WI38 (cell line): ENCODE data around the gene BMAL1.
A peak's percentile ranks its signal among the peaks of the same experiment; 100 is the strongest.
"Not testable (repeated sequence)": the region's sequence is repeated elsewhere in the genome, so short reads cannot be mapped to it uniquely, and the experiment has no call there.

Source experiments
- H3K4me3 ChIP-seq: 2 replicates; pipeline ENCODE4 v1.5.1; 2011; ENCODE audit warnings: low read depth, mild to moderate bottlenecking, control low read depth, low read length
- CTCF ChIP-seq: IDR thresholded peaks from 2 replicates; pipeline ENCODE4 v1.5.1; 2012; ENCODE audit warnings: low read depth, mild to moderate bottlenecking, control low read depth, low read length

Gene BMAL1

GRCh38 chr11:13384908-13385640 lies 107.5 kb downstream of the BMAL1 start:
- TF ChIP-seq CTCF = peak; percentile 54
- H3K4me3 ChIP-seq = no peak overlapping the region

- H3K4me3 ChIP-seq = no peak overlapping the region
These were observed 109.0 kb downstream of the BMAL1 start for GRCh38 chr11:13386567-13386966.

GRCh38 chr11:13388741-13389140 lies 111.2 kb downstream of the BMAL1 start:
- TF ChIP-seq CTCF = no peak

More at GRCh38 chr11:13386567-13386966, 109.0 kb downstream of the BMAL1 start:
- TF ChIP-seq CTCF = no peak

GRCh38 chr11:13391217-13391616 lies 113.6 kb downstream of the BMAL1 start:
- TF ChIP-seq CTCF = no peak
- H3K4me3 ChIP-seq = no peak overlapping the region

More at GRCh38 chr11:13388741-13389140, 111.2 kb downstream of the BMAL1 start:
- H3K4me3 ChIP-seq = no peak overlapping the region

GRCh38 chr11:13398335-13398734 lies 120.7 kb downstream of the BMAL1 start:
- not testable (repeated sequence) for H3K4me3 ChIP-seq

GRCh38 chr11:13405220-13405619 lies 127.6 kb downstream of the BMAL1 start:
- H3K4me3 ChIP-seq = no peak overlapping the region
- TF ChIP-seq CTCF = no peak

GRCh38 chr11:13415201-13415600 lies 137.6 kb downstream of the BMAL1 start:
- H3K4me3 ChIP-seq = no peak overlapping the region
- TF ChIP-seq CTCF = no peak

- no peak overlapping the region for H3K4me3 ChIP-seq
- no peak for TF ChIP-seq CTCF
These were observed 144.0 kb downstream of the BMAL1 start for GRCh38 chr11:13421561-13421960.
